ENCODE data around the gene CBX2. TPM values are rescaled to one million over a fixed set of nuclear protein-coding genes. Genes with fewer than 3 reads are reported as not detected.
A peak's percentile ranks its signal among the peaks of the same experiment; 100 is the strongest.

Gene CBX2
- total RNA-seq, 1 donor from 2014 or later, result 9.9 TPM

- Mint-ChIP-seq H3K4me1 (ENCODE audit: unreplicated experiment) (peaks cover 28% of the 10 kb centered on the region), H3K4me3 (ENCODE audit: unreplicated experiment) (peak overlapping the region; percentile 44), H3K27me3 (ENCODE audit: unreplicated experiment) (peaks cover 33% of the 10 kb centered on the region), H3K36me3 (ENCODE audit: unreplicated experiment) (no peaks in the 10 kb centered on the region), H3K27ac (ENCODE audit: unreplicated experiment) (peak overlapping the region; percentile 44), H3K9me3 (ENCODE audit: unreplicated experiment) (no peaks in the 10 kb centered on the region)
- TF ChIP-seq CTCF (IDR thresholded peaks at IDR 0.05), result no peak
- no peak for DNase-seq (ENCODE audit: extremely low spot score, unreplicated experiment)
Measured at GRCh38 chr17:79792341-79792871, 14.5 kb downstream of the CBX2 start.

- H3K36me3 Mint-ChIP-seq (ENCODE audit: unreplicated experiment), result no peaks in the 10 kb centered on the region
- DNase-seq (ENCODE audit: extremely low spot score, unreplicated experiment), result no peak
- H3K27me3 Mint-ChIP-seq (ENCODE audit: unreplicated experiment), result peaks cover 25% of the 10 kb centered on the region
- TF ChIP-seq CTCF (IDR thresholded peaks at IDR 0.05), result no peak
- no peaks in the 10 kb centered on the region for H3K9me3 Mint-ChIP-seq (ENCODE audit: unreplicated experiment)
- peak overlapping the region; percentile 84 for H3K27ac Mint-ChIP-seq (ENCODE audit: unreplicated experiment)
- peaks cover 28% of the 10 kb centered on the region for H3K4me1 Mint-ChIP-seq (ENCODE audit: unreplicated experiment)
- H3K4me3 Mint-ChIP-seq (ENCODE audit: unreplicated experiment), result peak overlapping the region; percentile 69
Measured at GRCh38 chr17:79792984-79793923, 15.3 kb downstream of the CBX2 start.

GRCh38 chr17:79793924-79794304 lies 16.0 kb downstream of the CBX2 start:
- TF ChIP-seq CTCF (IDR thresholded peaks at IDR 0.05), result no peak
- peaks cover 34% of the 10 kb centered on the region for H3K4me1 Mint-ChIP-seq (ENCODE audit: unreplicated experiment)
- peak overlapping the region; percentile 69 for H3K4me3 Mint-ChIP-seq (ENCODE audit: unreplicated experiment)
- H3K9me3 Mint-ChIP-seq (ENCODE audit: unreplicated experiment), result no peaks in the 10 kb centered on the region
- H3K27ac Mint-ChIP-seq (ENCODE audit: unreplicated experiment), result peak overlapping the region; percentile 84
- peaks cover 23% of the 10 kb centered on the region for H3K27me3 Mint-ChIP-seq (ENCODE audit: unreplicated experiment)
- no peaks in the 10 kb centered on the region for H3K36me3 Mint-ChIP-seq (ENCODE audit: unreplicated experiment)
- DNase-seq (ENCODE audit: extremely low spot score, unreplicated experiment), result no peak

GRCh38 chr17:79794659-79795511 lies 16.9 kb downstream of the CBX2 start:
- DNase-seq (ENCODE audit: extremely low spot score, unreplicated experiment), result no peak
- H3K4me1 Mint-ChIP-seq (ENCODE audit: unreplicated experiment), result peaks cover 38% of the 10 kb centered on the region
- peaks cover 25% of the 10 kb centered on the region for H3K27me3 Mint-ChIP-seq (ENCODE audit: unreplicated experiment)
- no peaks in the 10 kb centered on the region for H3K36me3 Mint-ChIP-seq (ENCODE audit: unreplicated experiment)
- H3K27ac Mint-ChIP-seq (ENCODE audit: unreplicated experiment), result no peak overlapping the region
- TF ChIP-seq CTCF (IDR thresholded peaks at IDR 0.05), result no peak
- no peaks in the 10 kb centered on the region for H3K9me3 Mint-ChIP-seq (ENCODE audit: unreplicated experiment)
- no peak overlapping the region for H3K4me3 Mint-ChIP-seq (ENCODE audit: unreplicated experiment)
